GM12878 (cell line): ENCODE measurements around the gene DGKI.

Source experiments
- EZH2 ChIP-seq: IDR thresholded peaks from 2 replicates; pipeline ENCODE4 v1.6.1; 2012; ENCODE audit warnings: low read depth, mild to moderate bottlenecking, control low read depth, inconsistent platforms, low read length, borderline replicate concordance; ENCODE audit not compliant: control insufficient read depth
- HDAC6 ChIP-seq: fragments of 200-600 bp; sonication (generic); IDR thresholded peaks from one replicate; pipeline ENCODE4 v1.8.0; 2017; ENCODE audit warnings: antibody characterized with exemption; ENCODE audit not compliant: unreplicated experiment
- POLR2AphosphoS5 ChIP-seq: IDR thresholded peaks from 2 replicates; pipeline ENCODE4 v1.6.1; 2011; ENCODE audit warnings: mild to moderate bottlenecking, low read length, inconsistent platforms
- TF ChIP-seq, protein P1 (sequence below), 3 experiments: IDR thresholded peaks in 2 of 3; conservative IDR thresholded peaks in 1 of 3; 2 replicates each; pipeline ENCODE4 v1.5.1; 2011; ENCODE audit warnings: low read depth in 3 of 3, low read length in 3 of 3, mild to moderate bottlenecking in 3 of 3, control low read depth in 2 of 3, moderate library complexity in 2 of 3, inconsistent platforms in 1 of 3, mixed read lengths in 1 of 3; ENCODE audit not compliant: control insufficient read depth in 2 of 3, insufficient read depth in 1 of 3; ENCODE audit errors: extremely low read depth in 1 of 3

DNA sequence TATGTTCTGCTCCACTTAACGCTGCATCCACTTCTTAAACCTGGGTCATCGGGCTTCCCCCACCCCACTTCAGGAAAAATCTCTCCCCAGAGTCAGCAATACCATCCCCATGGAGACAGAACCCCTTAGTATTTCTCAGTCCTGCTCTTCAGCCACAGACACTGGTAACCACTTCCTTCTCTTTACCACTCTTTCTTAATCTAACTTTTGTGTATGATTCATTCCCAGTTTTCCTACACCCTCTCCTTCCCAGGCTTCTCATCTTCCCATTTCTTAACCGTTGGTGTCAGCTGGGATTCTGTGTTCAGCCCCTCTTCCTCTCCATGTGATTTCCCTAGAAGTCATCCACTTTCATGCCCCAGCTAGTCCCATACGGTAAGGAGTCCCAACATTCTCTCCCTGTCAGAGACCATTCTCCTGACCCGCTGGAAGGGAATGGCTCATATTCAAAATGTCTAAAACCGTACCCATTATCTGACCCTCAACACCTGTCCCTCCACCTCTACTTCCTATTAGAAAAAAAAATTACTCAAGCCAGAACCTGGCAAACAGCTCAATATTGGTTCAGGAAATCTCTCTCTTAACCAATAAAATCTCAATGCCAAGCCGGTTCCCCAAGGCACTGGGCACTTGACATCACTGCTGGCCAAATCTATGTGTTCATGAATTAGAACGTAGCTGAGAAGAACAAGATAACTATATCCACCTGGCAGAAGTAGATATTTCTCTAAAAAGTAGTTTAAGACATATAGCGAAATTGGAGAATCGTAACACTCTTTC lies 89.4 kb downstream of the DGKI start:
- TF ChIP-seq HDAC6: no peak
- no peak for TF ChIP-seq EZH2
- TF ChIP-seq POLR2AphosphoS5: no peak
- TF ChIP-seq, protein P1, sequence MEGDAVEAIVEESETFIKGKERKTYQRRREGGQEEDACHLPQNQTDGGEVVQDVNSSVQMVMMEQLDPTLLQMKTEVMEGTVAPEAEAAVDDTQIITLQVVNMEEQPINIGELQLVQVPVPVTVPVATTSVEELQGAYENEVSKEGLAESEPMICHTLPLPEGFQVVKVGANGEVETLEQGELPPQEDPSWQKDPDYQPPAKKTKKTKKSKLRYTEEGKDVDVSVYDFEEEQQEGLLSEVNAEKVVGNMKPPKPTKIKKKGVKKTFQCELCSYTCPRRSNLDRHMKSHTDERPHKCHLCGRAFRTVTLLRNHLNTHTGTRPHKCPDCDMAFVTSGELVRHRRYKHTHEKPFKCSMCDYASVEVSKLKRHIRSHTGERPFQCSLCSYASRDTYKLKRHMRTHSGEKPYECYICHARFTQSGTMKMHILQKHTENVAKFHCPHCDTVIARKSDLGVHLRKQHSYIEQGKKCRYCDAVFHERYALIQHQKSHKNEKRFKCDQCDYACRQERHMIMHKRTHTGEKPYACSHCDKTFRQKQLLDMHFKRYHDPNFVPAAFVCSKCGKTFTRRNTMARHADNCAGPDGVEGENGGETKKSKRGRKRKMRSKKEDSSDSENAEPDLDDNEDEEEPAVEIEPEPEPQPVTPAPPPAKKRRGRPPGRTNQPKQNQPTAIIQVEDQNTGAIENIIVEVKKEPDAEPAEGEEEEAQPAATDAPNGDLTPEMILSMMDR (IDR thresholded peaks at IDR 0.05 in 2 of 3, conservative IDR thresholded peaks at IDR 0.05 in 1 of 3; ENCODE audit: control insufficient read depth in 2 of 3, extremely low read depth in 1 of 3, insufficient read depth in 1 of 3, low read depth in 3 of 3, low read length in 3 of 3): no peak
